HG03521 (cell line): ENCODE data around the gene SLC6A3.

Source experiments
- ATAC-seq: cut with Tn5 transposase; IDR thresholded peaks from one replicate; pipeline ENCODE4 v1.9.1; 2021; ENCODE audit warnings: mild to moderate bottlenecking, moderate library complexity; ENCODE audit not compliant: unreplicated experiment

The SLC6A3 gene

DNA sequence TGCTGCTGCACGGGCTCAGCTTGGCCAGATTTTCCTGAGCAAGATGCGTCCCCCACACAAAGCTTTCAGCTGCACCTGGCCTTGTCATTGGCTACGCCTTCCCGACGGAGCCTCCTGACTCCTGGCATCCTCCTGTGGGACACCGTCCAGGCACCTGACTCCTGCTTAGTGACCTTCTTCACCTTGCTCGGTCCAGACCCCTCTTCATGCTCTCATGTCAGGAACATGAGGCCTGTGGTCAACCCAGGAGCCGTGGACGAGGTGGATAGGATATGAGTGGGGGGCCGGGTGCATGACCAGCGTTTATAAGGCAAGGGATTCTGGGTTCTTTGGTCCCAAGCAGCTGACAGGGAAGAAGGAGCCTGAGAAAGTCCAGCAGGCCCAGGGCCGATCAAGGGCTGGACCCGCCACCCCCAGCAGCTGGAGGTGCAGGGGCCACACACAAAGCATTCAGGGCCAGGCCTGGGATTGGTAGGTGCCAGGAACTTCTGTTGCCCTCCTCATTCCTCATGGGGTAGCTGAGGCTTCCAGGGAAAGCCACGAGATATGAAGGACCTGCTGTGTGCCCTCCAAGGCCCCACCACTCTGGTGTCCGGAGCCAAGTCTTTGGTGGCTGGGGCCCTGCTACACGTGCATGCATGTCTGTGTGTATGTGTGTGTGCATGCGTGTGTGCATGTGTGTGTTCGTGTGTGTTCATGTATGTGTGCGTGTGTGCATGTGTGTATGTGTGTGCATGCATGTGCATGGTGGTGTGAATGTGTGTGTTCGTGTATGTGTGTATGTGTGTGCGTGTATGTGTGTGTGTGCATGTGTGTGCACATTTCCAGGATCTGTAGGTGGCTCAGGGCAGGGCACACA lies 34.9 kb downstream of the SLC6A3 start:
- no peak for ATAC-seq

GRCh38 chr5:1409381-1410110 lies 35.7 kb downstream of the SLC6A3 start:
- no peak for ATAC-seq

DNA sequence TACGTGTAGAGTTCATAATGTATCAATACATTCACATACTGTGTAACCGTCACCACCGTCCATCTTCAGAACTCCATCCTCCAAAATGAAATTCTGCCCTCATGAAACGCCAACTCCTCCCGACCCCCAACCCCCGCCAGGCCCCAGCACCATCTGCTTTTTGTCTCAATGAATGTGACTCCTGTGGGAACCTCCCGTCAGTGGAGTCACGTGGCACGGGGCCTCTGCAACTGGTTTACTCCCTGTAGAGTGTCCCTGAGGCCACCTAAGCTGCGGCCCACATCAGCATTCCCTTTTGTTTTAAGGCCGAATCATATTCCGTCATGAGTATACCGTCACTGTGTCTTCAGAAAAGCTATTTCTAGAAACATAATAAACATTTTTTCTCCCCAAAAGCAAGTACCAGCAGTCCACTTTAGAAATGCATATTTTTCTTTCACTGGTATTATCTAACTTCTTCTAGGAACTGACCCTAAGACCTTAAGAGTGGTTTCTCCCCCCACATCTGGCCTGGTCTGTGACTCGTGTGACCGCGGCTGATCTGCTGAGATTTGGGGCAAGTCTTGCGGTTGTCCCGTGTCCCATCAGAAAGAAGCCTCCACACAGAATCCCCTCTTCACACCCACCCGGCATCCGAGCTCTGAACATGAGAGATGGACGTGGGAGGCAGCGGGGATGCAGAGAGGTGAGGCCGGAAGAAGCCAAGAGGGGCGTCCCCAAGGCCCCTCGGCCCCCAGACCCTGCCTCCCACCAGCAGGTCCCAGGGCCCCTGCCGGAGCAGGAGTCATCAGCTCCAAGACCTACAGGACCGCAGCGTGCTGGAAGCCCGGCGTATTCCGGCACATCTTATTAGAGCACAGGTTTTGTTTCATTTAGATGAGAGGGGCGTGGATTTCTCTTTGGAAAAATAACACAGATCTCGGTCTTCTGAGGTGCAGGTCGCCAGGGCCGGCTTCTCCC lies 38.3 kb downstream of the SLC6A3 start:
- ATAC-seq, result no peak

GRCh38 chr5:1405539-1406530 lies 39.4 kb downstream of the SLC6A3 start:
- ATAC-seq, result no peak

DNA sequence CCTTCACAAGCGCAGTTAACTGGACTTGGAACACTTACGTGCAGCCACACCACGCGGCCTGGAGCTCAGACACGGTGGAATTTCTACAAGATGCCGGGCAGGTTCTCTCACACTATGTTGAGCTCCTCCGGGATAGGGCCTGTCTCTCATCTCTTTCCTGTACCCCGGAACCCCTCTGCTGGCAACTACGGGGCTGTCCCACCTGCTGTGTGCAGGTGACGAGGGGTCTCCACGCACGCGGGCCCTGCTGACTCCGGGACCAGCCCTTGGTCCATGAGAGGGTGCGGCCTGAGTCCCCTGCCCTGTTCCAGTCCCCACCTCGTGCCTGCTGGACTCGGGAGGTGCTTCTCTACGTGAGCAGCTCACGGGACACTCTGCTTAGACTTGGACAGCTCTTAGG lies 40.1 kb downstream of the SLC6A3 start:
- ATAC-seq, result no peak

DNA sequence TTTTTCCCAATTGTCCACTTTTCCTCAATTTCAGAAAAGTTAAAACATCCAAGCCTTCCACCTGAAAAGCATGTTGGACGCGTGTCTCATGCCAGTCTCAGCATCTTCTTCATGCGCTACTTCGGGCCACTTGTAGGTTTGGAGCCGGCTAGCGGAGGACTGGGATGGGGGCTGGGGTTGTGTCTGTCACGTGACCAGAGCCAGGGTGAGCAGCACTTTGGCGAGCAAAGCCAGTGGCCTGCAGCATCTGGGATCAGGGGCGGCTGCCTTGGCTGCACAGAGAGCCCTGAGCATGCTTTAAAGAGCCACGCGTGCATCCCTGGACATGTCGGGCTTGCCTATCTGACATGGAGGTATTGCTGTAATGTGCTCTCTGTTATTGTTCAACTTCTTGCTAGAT lies 41.2 kb downstream of the SLC6A3 start:
- no peak for ATAC-seq

- no peak for ATAC-seq
These were observed 42.5 kb downstream of the SLC6A3 start for GRCh38 chr5:1402611-1403255.

GRCh38 chr5:1401536-1402138 lies 43.6 kb downstream of the SLC6A3 start:
- no peak for ATAC-seq

GRCh38 chr5:1400936-1401335 lies 44.3 kb downstream of the SLC6A3 start:
- ATAC-seq, result no peak

GRCh38 chr5:1400211-1400855 lies 44.9 kb downstream of the SLC6A3 start:
- no peak for ATAC-seq

- ATAC-seq, result no peak
These were observed 45.5 kb downstream of the SLC6A3 start for GRCh38 chr5:1399737-1400136.

DNA sequence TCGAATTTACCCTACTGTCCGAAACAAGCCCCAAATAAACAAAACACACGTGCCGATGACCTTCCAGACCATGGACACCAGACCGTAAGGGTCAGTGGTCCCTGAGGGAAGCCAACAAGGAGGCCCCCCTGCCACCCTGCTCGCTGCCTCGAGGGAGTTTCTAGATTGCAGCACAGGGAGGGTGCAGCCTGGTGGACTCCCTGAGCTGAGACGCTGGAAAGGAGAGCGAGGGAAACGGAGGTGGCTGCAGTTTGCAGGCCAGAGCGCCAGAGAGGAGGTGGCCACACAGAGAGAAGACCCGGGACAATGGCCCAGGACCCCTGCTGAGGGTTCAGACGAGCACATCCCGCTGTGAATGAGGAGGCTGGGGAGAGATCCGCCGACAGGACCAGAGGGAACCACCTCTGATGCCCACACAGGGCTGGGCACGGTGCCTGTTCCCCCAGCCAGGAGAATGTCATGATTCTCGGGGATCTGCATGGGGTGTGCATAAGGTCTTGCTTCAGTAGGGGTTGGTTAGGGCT lies 48.9 kb downstream of the SLC6A3 start:
- ATAC-seq, result no peak

GRCh38 chr5:1394881-1395860 lies 50.1 kb downstream of the SLC6A3 start:
- ATAC-seq, result no peak

GRCh38 chr5:1393571-1394501 lies 51.4 kb downstream of the SLC6A3 start:
- ATAC-seq, result no peak

DNA sequence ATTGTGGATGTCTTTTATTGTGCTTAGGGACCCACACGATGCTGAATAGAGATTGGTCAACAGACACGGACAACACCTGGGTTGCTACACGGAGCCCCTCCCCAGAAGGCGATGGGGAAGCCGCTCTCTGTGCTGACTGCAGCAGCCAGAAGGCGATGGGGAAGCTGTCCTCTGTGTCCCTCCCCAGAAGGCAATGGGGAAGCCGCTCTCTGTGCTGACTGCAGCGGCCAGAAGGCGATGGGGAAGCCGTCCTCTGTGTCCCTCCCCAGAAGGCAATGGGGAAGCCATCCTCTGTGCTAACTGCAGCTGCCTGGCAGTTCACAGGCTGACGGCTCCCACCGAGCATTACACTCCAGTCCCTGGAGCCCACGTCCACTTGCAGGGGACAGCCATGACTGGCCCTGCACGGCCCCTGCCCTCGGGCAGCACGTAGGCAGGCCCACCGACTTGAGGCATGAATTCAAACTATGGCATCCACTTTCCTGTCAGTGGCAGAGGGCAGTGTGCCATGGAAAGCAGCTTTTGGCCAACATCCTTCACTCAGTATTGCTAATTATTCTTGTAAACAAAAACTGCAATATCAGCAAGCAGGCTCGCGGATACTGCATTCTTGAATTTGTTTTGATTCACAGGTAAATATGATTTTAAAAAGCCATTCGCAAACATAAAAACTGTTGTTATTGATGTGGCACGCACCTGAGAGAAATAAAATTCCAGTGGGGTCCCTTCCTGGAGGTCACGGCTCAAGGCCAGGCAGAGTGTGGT lies 52.3 kb downstream of the SLC6A3 start:
- no peak for ATAC-seq
